HepG2 (cell line): ENCODE measurements around the gene RNF40. TPM values are rescaled to one million over a fixed set of nuclear protein-coding genes. Genes with fewer than 3 reads are reported as not detected.

ENCODE experiments used
- AGO2 ChIP-seq: fragments of 200-400 bp; formaldehyde crosslinking; optimal IDR thresholded peaks from 2 replicates; pipeline ENCODE3; 2017; ENCODE audit warnings: mild to moderate bottlenecking, low read depth, low read length, moderate library complexity
- ARID4A ChIP-seq: sonication (generic); formaldehyde crosslinking; IDR thresholded peaks from 2 replicates; pipeline ENCODE4 v1.5.0; 2020; ENCODE audit warnings: mild to moderate bottlenecking, missing genetic modification reagents, borderline replicate concordance
- BATF2 ChIP-seq: sonication (generic); formaldehyde crosslinking; IDR thresholded peaks from 2 replicates; pipeline ENCODE4 v1.8.0; 2022; ENCODE audit warnings: mild to moderate bottlenecking, missing genetic modification reagents, moderate library complexity
- EZH2 ChIP-seq: conservative IDR thresholded peaks from 2 replicates; pipeline ENCODE4 v1.6.1; 2012; ENCODE audit warnings: mild to moderate bottlenecking, low read depth, low read length, moderate library complexity
- HES4 ChIP-seq: sonication (generic); formaldehyde crosslinking; IDR thresholded peaks from 2 replicates; pipeline ENCODE4 v1.9.0; 2021; ENCODE audit warnings: mild to moderate bottlenecking, missing genetic modification reagents, borderline replicate concordance
- JUNB ChIP-seq: sonication (generic); formaldehyde crosslinking; IDR thresholded peaks from 2 replicates; pipeline ENCODE4 v1.8.0; 2022; ENCODE audit warnings: missing genetic modification reagents, mild to moderate bottlenecking, borderline replicate concordance
- JUND ChIP-seq: sonication (generic); formaldehyde crosslinking; IDR thresholded peaks from 2 replicates; pipeline ENCODE4 v1.8.0; 2022; ENCODE audit warnings: mild to moderate bottlenecking, missing genetic modification reagents
- LRRFIP1 ChIP-seq: sonication (generic); formaldehyde crosslinking; conservative IDR thresholded peaks from 2 replicates; pipeline ENCODE4 v1.4.0; 2020; ENCODE audit warnings: missing genetic modification reagents
- MBNL3 ChIP-seq: fragments of 250-450 bp; sonication (Bioruptor Pico); conservative IDR thresholded peaks from 2 replicates; pipeline ENCODE4 v1.8.0; 2022; ENCODE audit warnings: mild to moderate bottlenecking, inconsistent platforms
- MYPOP ChIP-seq: sonication (generic); formaldehyde crosslinking; IDR thresholded peaks from 2 replicates; pipeline ENCODE4 v1.8.1; 2023; ENCODE audit warnings: mild to moderate bottlenecking, moderate library complexity, missing genetic modification reagents
- THAP7 ChIP-seq: sonication (generic); formaldehyde crosslinking; IDR thresholded peaks from 2 replicates; pipeline ENCODE4 v1.8.1; 2023; ENCODE audit warnings: mild to moderate bottlenecking, missing genetic modification reagents
- TMF1 ChIP-seq: sonication (generic); formaldehyde crosslinking; IDR thresholded peaks from 2 replicates; pipeline ENCODE4 v1.8.1; 2022; ENCODE audit warnings: low read depth, missing genetic modification reagents
- ZNF138 ChIP-seq: sonication (generic); formaldehyde crosslinking; IDR thresholded peaks from 2 replicates; pipeline ENCODE4 v1.5.0; 2020; ENCODE audit warnings: mild to moderate bottlenecking, low read depth, missing genetic modification reagents
- ZNF276 ChIP-seq: sonication (generic); formaldehyde crosslinking; IDR thresholded peaks from 2 replicates; pipeline ENCODE4 v1.4.0; 2020; ENCODE audit warnings: mild to moderate bottlenecking, low read depth, missing genetic modification reagents
- ZNF605 ChIP-seq: sonication (generic); formaldehyde crosslinking; IDR thresholded peaks from 2 replicates; pipeline ENCODE4 v1.8.0; 2022; ENCODE audit warnings: mild to moderate bottlenecking, missing genetic modification reagents
- ZNF703 ChIP-seq: sonication (generic); formaldehyde crosslinking; IDR thresholded peaks from 2 replicates; pipeline ENCODE4 v1.5.1; 2020; ENCODE audit warnings: missing genetic modification reagents, mild to moderate bottlenecking, moderate library complexity, borderline replicate concordance
- polyA plus RNA-seq, 8 experiments: library from polyadenylated mRNA; depleted of rRNA in 3 of 8; stranded (reverse) in 7 of 8; unstranded in 1 of 8; fragments of >200 nt; fragmentation: Illumina TruSeq in 4 of 8; extraction: Trizol in 4 of 8; gene quantifications; 2 replicates each; pipeline versions ENCODE4 v1.2.1 to v1.2.3, GENCODE V29; 2011 to 2016; ENCODE audit warnings: low read depth in 4 of 8, missing spikeins in 1 of 8, mixed read lengths in 1 of 8; ENCODE audit not compliant: insufficient read depth in 1 of 8
- total RNA-seq, 5 experiments: library from RNA; depleted of rRNA; stranded (reverse); fragments of >200 nt; fragmentation: Illumina TruSeq; extraction: Trizol; gene quantifications; 2 replicates each; pipeline ENCODE4 v1.2.3, GENCODE V29; 2016; ENCODE audit warnings: low read depth in 1 of 5

RNF40 gene
- total and polyA plus RNA-seq, 2 of the 13 experiments (the other 11 are each of a cell fraction or from before 2014, with no cell fraction given), result 84.0 to 85.6 TPM

- TF ChIP-seq ZNF276 (CRISPR knock-in tag) (no peak; the same call in 1 of the 2 replicates), ARID4A (CRISPR knock-in tag) (peak; percentile 89), ZNF605 (CRISPR knock-in tag) (peak; percentile 83), ZNF138 (CRISPR knock-in tag) (peak; percentile 87), EZH2 (no peak), HES4 (CRISPR knock-in tag) (peak; percentile 61; the same call in 1 of the 2 replicates), JUND (CRISPR knock-in tag) (peak; percentile 64; the same call in 1 of the 2 replicates), ZNF703 (CRISPR knock-in tag) (peak; percentile 94; the same call in 1 of the 2 replicates), LRRFIP1 (CRISPR knock-in tag) (no peak), MYPOP (CRISPR knock-in tag) (no peak), AGO2 (peak; percentile 89), TMF1 (CRISPR knock-in tag) (peak; percentile 69; the same call in 1 of the 2 replicates), BATF2 (CRISPR knock-in tag) (peak; percentile 83; the same call in 1 of the 2 replicates), MBNL3 (CRISPR knock-in tag) (no peak), JUNB (CRISPR knock-in tag) (peak; percentile 50; the same call in 1 of the 2 replicates), THAP7 (CRISPR knock-in tag) (no peak; the same call in 1 of the 2 replicates)
Measured at GRCh38 chr16:30786936-30787612, 25.0 kb downstream of the RNF40 start, which contains the start of gene ZNF629 (continued).
